Adrenal gland (tissue), 5 donors: ENCODE measurements around the gene RAB5B.

Experiments
- CTCF ChIP-seq, 6 experiments: fragments of 450-650 bp in 4 of 6; fragments of 200-600 bp in 2 of 6; sonication (generic) in 1 of 6; IDR thresholded peaks; 1 replicate in 5 of 6; 2 replicates in 1 of 6; pipeline versions ENCODE4 v1.5.1 to v1.8.0; 2016 to 2021; ENCODE audit warnings: antibody characterized with exemption in 6 of 6, mild to moderate bottlenecking in 2 of 6, moderate library complexity in 1 of 6
- POLR2A ChIP-seq, 2 donors: fragments of 450-650 bp; IDR thresholded peaks; one replicate each; pipeline ENCODE4 v1.6.1; 2017; ENCODE audit warnings: antibody characterized with exemption in 2 of 2, mild to moderate bottlenecking in 2 of 2, moderate library complexity in 1 of 2
- donor health status: DM: no; HTN: no; CAD: no.

DNA sequence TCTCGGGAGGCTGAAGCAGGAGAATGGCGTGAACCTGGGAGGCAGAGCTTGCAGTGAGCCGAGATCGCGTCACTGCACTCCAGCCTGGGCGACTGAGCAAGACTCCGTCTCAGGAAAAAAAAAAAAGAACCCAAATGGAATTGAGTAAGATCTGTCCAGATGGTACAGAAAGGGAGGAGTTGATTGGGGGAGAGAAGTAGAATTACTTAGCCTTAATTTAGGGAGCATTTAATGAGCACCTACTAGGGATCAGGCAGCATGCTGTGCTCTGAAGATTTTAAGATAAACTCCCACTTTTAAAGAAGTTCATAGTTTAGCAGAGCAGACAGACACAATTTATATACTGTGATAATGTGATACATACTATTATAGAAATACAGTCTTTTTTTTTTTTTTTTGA is 4.5 kb downstream of the RAB5B start:
- TF ChIP-seq CTCF (IDR thresholded peaks at IDR 0.05) (no peak), POLR2A (IDR thresholded peaks at IDR 0.05) (no peak)
